PC-3 (cell line): Measurements from ENCODE around the gene RAP1B. TPM values are rescaled to one million over a fixed set of nuclear protein-coding genes. Genes with fewer than 3 reads are reported as not detected.

ENCODE experiments used
- ATAC-seq: fragments of 200-7000 bp; cut with Tn5 transposase; 2 replicates; pipeline ENCODE4 v1.9.1; 2020; ENCODE audit warnings: mild to moderate bottlenecking, moderate library complexity
- BruUV-seq: library from RNA; stranded (reverse); fragments of 400-500 nt; replicated peaks from 2 replicates; lab custom pipeline; 2021; lab: Mats Ljungman, UMichigan
- CTCF ChIA-PET: fragments of 300-600 bp; sonication (Branson Sonifier 250); formaldehyde crosslinking; loops from one replicate; lab custom pipeline; 2022; ENCODE audit warnings: antibody characterized with exemption; lab: Charles Lee
- POLR2A ChIA-PET: fragments of 300-600 bp; sonication (Branson Sonifier 250); formaldehyde crosslinking; loops from one replicate; lab custom pipeline; 2022; ENCODE audit warnings: antibody characterized with exemption; ENCODE audit not compliant: unreplicated experiment; lab: Charles Lee
- DNase-seq: peaks from one replicate; pipeline ENCODE4 v3.0.0-alpha.2; 2015
- H2AFZ ChIP-seq: fragments of 300-600 bp; sonication (generic); 2 replicates; pipeline ENCODE4 v1.6.0; 2016; ENCODE audit warnings: antibody characterized with exemption, low read length
- H3F3A ChIP-seq: fragments of 300-600 bp; sonication (generic); one replicate; pipeline ENCODE4 v1.6.0; 2017; ENCODE audit warnings: antibody characterized with exemption, low read length, control low read depth, mild to moderate bottlenecking; ENCODE audit not compliant: unreplicated experiment
- H3K27ac ChIP-seq: fragments of 300-600 bp; sonication (generic); 2 replicates; pipeline ENCODE4 v1.5.1; 2016; ENCODE audit warnings: mild to moderate bottlenecking, low read length
- H3K27me3 ChIP-seq: fragments of 300-600 bp; sonication (generic); 2 replicates; pipeline ENCODE4 v1.6.1; 2016; ENCODE audit warnings: low read length, mixed read lengths
- H3K36me3 ChIP-seq: fragments of 300-600 bp; sonication (generic); 2 replicates; pipeline ENCODE4 v1.6.1; 2016; ENCODE audit warnings: low read depth, mixed run types, low read length, mixed read lengths
- H3K4me1 ChIP-seq: fragments of 300-600 bp; sonication (generic); 2 replicates; pipeline ENCODE4 v1.5.1; 2016; ENCODE audit warnings: low read length; ENCODE audit not compliant: insufficient read depth
- H3K4me2 ChIP-seq: fragments of 300-600 bp; sonication (generic); 2 replicates; pipeline ENCODE4 v1.6.0; 2016; ENCODE audit warnings: low read length
- H3K4me3 ChIP-seq: fragments of 300-600 bp; sonication (generic); 2 replicates; pipeline ENCODE4 v1.5.1; 2016; ENCODE audit warnings: mild to moderate bottlenecking, low read length, mixed read lengths
- H3K79me2 ChIP-seq: fragments of 300-600 bp; sonication (generic); 2 replicates; pipeline ENCODE4 v1.6.1; 2017; ENCODE audit warnings: low read length, mixed read lengths
- H3K9ac ChIP-seq: fragments of 300-600 bp; sonication (generic); 2 replicates; pipeline ENCODE4 v1.6.0; 2016; ENCODE audit warnings: mild to moderate bottlenecking, low read length
- H3K9me2 ChIP-seq: fragments of 300-600 bp; sonication (generic); replicated peaks from 2 replicates; pipeline ENCODE4 v1.6.1; 2016; ENCODE audit warnings: mixed run types, low read length, mixed read lengths
- H3K9me3 ChIP-seq: fragments of 300-600 bp; sonication (generic); 2 replicates; pipeline ENCODE4 v1.6.1; 2016; ENCODE audit warnings: low read length, mixed read lengths
- H4K20me1 ChIP-seq: fragments of 300-600 bp; sonication (generic); 2 replicates; pipeline ENCODE4 v1.6.1; 2016; ENCODE audit warnings: low read length, mixed read lengths
- EZH2 ChIP-seq: fragments of 300-600 bp; sonication (generic); IDR thresholded peaks from one replicate; pipeline ENCODE4 v1.6.1; 2017; ENCODE audit warnings: antibody characterized with exemption, mild to moderate bottlenecking, low read length; ENCODE audit not compliant: unreplicated experiment
- EZH2phosphoT487 ChIP-seq: fragments of 300-600 bp; sonication (generic); IDR thresholded peaks from 2 replicates; pipeline ENCODE4 v1.6.1; 2018; ENCODE audit warnings: mild to moderate bottlenecking, antibody characterized with exemption, low read length, borderline replicate concordance
- intact Hi-C: fragments of 100-400 bp; cut with micrococcal nuclease; formaldehyde crosslinking; loops from 2 replicates; pipeline ENCODE4 v1.9.0; 2023
- total RNA-seq: library from RNA; depleted of rRNA; stranded (reverse); fragments of >200 nt; gene quantifications from 2 replicates; pipeline ENCODE4 v1.2.3, GENCODE V29; 2014
- TF ChIP-seq, protein P1 (sequence below): fragments of 300-600 bp; sonication (generic); conservative IDR thresholded peaks from 2 replicates; pipeline ENCODE4 v1.5.1; 2017; ENCODE audit warnings: antibody characterized with exemption, low read depth, mild to moderate bottlenecking, low read length

Gene RAP1B
- total RNA-seq, 1 experiment from 2014 or later, result 98.0 TPM

DNA sequence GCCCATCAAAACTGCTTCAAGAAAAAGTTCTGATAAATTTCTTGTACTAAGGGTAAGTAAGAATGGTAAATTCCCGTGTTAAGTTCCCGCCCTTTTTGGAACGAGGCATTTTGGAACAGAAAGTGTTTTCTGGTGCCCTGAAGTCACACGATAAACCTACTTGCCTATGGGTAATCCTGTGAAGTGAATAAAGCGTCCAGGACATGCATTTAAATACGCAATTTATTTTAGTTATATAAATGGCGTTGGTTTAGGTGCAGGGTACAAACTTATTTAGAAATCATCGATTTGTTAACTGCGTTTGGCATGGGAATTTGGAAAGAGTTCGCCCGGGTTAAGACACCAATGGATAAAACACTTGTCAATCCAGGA is 715 bp upstream of the RAP1B start:
- peak overlapping the region; percentile 91 for H3K4me2 ChIP-seq
- H3K9me2 ChIP-seq, result no peaks in the 10 kb centered on the region
- H3K9me3 ChIP-seq, result no peaks in the 10 kb centered on the region
- H4K20me1 ChIP-seq, result peaks cover 35% of the 10 kb centered on the region
- BruUV-seq, result TSS peak; percentile 93
- DNase-seq (peak; percentile 53), ATAC-seq (no peak)
- ChIA-PET POLR2A (interaction anchor here (0.6 to 1.9 kb wide), 4 partner anchors 16 to 174 kb away, joined by 3 to 12 read pairs (median 4); no protein-coding TSS in a partner anchor), CTCF (interaction anchor here (0.5 kb wide), 1 partner anchor 119 kb away, joined by 10 read pairs; no protein-coding TSS in a partner anchor)
- intact Hi-C loops, result loop anchor here (1.0 to 5.0 kb wide), 5 partner anchors 25 to 277 kb away; partner anchors contain the start of genes MDM1, MDM2 and NUP107
- H3K27ac ChIP-seq, result peak overlapping the region; percentile 48
- peak overlapping the region; percentile 69 for H3K9ac ChIP-seq
- H3K4me1 ChIP-seq, result peaks cover 38% of the 10 kb centered on the region
- peaks cover 4% of the 10 kb centered on the region; the same call in 1 of the 2 replicates for H3K36me3 ChIP-seq
- TF ChIP-seq, protein P1, sequence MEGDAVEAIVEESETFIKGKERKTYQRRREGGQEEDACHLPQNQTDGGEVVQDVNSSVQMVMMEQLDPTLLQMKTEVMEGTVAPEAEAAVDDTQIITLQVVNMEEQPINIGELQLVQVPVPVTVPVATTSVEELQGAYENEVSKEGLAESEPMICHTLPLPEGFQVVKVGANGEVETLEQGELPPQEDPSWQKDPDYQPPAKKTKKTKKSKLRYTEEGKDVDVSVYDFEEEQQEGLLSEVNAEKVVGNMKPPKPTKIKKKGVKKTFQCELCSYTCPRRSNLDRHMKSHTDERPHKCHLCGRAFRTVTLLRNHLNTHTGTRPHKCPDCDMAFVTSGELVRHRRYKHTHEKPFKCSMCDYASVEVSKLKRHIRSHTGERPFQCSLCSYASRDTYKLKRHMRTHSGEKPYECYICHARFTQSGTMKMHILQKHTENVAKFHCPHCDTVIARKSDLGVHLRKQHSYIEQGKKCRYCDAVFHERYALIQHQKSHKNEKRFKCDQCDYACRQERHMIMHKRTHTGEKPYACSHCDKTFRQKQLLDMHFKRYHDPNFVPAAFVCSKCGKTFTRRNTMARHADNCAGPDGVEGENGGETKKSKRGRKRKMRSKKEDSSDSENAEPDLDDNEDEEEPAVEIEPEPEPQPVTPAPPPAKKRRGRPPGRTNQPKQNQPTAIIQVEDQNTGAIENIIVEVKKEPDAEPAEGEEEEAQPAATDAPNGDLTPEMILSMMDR, result no peak
- TF ChIP-seq EZH2 (no peak), EZH2phosphoT487 (no peak)
- H3K79me2 ChIP-seq, result peaks cover 38% of the 10 kb centered on the region
- no peaks in the 10 kb centered on the region for H3F3A ChIP-seq
- H2AFZ ChIP-seq, result peak overlapping the region; percentile 85
- no peaks in the 10 kb centered on the region for H3K27me3 ChIP-seq
- H3K4me3 ChIP-seq, result peak overlapping the region; percentile 74

DNA sequence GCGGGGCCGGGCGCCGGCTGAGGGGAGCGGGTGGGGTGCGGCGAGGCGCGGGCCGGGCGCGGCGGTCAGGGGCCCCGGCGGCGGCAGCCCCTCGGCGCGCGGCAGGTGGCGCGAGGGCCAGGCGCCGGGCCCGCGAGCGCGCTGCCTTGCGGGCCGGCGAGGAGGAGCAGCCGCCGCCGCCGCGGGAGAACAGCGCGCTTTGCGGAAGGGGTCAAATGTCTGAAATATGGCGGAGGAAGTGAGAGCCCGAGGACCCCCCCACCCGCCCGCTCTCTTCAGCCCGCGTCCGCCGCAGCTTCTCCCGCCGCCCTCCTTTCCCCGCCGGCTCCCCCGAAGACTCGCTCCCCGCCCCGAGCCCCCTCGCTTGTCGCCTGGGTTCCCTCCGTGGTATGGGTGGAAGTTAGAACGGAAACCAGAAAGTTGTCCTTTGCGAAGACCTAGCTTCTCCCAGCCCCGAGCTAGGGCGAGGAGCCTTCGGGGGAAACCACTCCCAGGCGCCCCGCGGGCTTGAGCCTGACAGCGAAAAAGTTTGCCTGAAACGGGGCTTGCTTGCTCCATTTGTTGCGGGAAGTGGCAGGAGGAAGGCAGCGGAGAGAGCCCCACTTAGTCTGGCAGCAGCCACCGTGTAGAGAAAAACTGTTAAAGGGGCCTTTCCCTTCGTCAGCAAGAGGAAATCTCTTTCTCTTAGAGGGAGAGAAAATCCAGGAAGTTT is 551 bp downstream of the RAP1B start:
- ChIA-PET CTCF (no interaction called here), POLR2A (interaction anchor here (0.5 to 1.9 kb wide), 4 partner anchors 8 to 46 kb away, joined by 3 to 13 read pairs (median 8); no protein-coding TSS in a partner anchor)
- Histone ChIP-seq H3K9me2 (no peaks in the 10 kb centered on the region), H4K20me1 (peaks cover 43% of the 10 kb centered on the region), H3F3A (no peaks in the 10 kb centered on the region), H3K4me2 (peak overlapping the region; percentile 88), H3K9ac (peak overlapping the region; percentile 88), H3K27ac (peak overlapping the region; percentile 57), H3K27me3 (no peaks in the 10 kb centered on the region), H3K79me2 (peaks cover 51% of the 10 kb centered on the region), H3K36me3 (peaks cover 4% of the 10 kb centered on the region; the same call in 1 of the 2 replicates), H3K9me3 (no peaks in the 10 kb centered on the region), H3K4me3 (peak overlapping the region; percentile 91), H3K4me1 (peaks cover 38% of the 10 kb centered on the region), H2AFZ (no peak overlapping the region)
- intact Hi-C loops, result loop anchor here (2.0 to 5.0 kb wide), 4 partner anchors 44 to 278 kb away; partner anchors contain the start of genes MDM1, MDM2 and NUP107
- no peak for TF ChIP-seq EZH2phosphoT487
- TF ChIP-seq, protein P1, result no peak
- TF ChIP-seq EZH2, result no peak
- BruUV-seq, result no TSS peak
- DNase-seq (peak; percentile 45), ATAC-seq (peak; percentile 12)
